ENCODE measurements around the gene KISS1. TPM values are rescaled to one million over a fixed set of nuclear protein-coding genes. Genes with fewer than 3 reads are reported as not detected.

KISS1 gene
- total and polyA plus RNA-seq, 4 donors: 0.25 to 3.4 TPM; not detected in 2

GRCh38 chr1:204197068-204197467 is 777 bp upstream of the KISS1 start:
- DNase-seq: no peak
- no peak overlapping the region for H3K9ac ChIP-seq (ENCODE audit: insufficient read depth in 1 of 2, low read length in 2 of 2)
- 85% methylated on average over 5 of the region's 5 CpGs for WGBS, 2 donors
- no peak overlapping the region for H3K27ac ChIP-seq (ENCODE audit: low read depth in 1 of 2, low read length in 1 of 2)
- no peak for ATAC-seq (ENCODE audit: insufficient read depth, low FRiP score)
- H3K27me3 ChIP-seq (ENCODE audit: control insufficient read depth in 3 of 3, insufficient read depth in 3 of 3, low read length in 2 of 3): peaks cover 0 to 8% (median 0%) of the 10 kb centered on the region in 3 donors
- H3K4me3 ChIP-seq: no peak overlapping the region
- peaks cover 0 to 14% (median 0%) of the 10 kb centered on the region in 5 donors for H3K4me1 ChIP-seq (ENCODE audit: control insufficient read depth in 5 of 5, insufficient read depth in 5 of 5, low read length in 5 of 5)
- H3K9me3 ChIP-seq (ENCODE audit: control insufficient read depth in 4 of 4, insufficient read depth in 3 of 4, low read length in 3 of 4): peaks cover 0 to 6% (median 0%) of the 10 kb centered on the region in 4 donors
- no peaks in the 10 kb centered on the region for H3K36me3 ChIP-seq (ENCODE audit: control insufficient read depth in 4 of 4, insufficient read depth in 4 of 4, low read length in 4 of 4)
- TF ChIP-seq CTCF (IDR thresholded peaks at IDR 0.05; ENCODE audit: control extremely low read depth, extremely low read depth): no peak

- H3K9me3 ChIP-seq (ENCODE audit: control insufficient read depth in 4 of 4, insufficient read depth in 3 of 4, low read length in 3 of 4): peaks cover 0 to 6% (median 0%) of the 10 kb centered on the region in 4 donors
- H3K4me3 ChIP-seq: no peak overlapping the region
- H3K4me1 ChIP-seq (ENCODE audit: control insufficient read depth in 5 of 5, insufficient read depth in 5 of 5, low read length in 5 of 5): peaks cover 0 to 20% (median 4%) of the 10 kb centered on the region in 5 donors
- TF ChIP-seq CTCF (IDR thresholded peaks at IDR 0.05; ENCODE audit: control extremely low read depth, extremely low read depth): no peak
- H3K36me3 ChIP-seq (ENCODE audit: control insufficient read depth in 4 of 4, insufficient read depth in 4 of 4, low read length in 4 of 4): no peaks in the 10 kb centered on the region
- DNase-seq (no peak), ATAC-seq (ENCODE audit: insufficient read depth, low FRiP score) (no peak)
- H3K9ac ChIP-seq (ENCODE audit: insufficient read depth in 1 of 2, low read length in 2 of 2): no peak overlapping the region
- H3K27me3 ChIP-seq (ENCODE audit: control insufficient read depth in 3 of 3, insufficient read depth in 3 of 3, low read length in 2 of 3): peaks cover 0 to 8% (median under 1%) of the 10 kb centered on the region in 3 donors
- no peak overlapping the region for H3K27ac ChIP-seq (ENCODE audit: low read depth in 1 of 2, low read length in 1 of 2)
- WGBS, 2 donors: 22 to 61% methylated on average over 6 to 7 of the region's 7 CpGs
These were observed 1.5 kb downstream of the KISS1 start for GRCh38 chr1:204194771-204195170.

GRCh38 chr1:204194080-204194479 is 2.2 kb downstream of the KISS1 start:
- no peak for TF ChIP-seq CTCF (IDR thresholded peaks at IDR 0.05; ENCODE audit: control extremely low read depth, extremely low read depth)
- ATAC-seq (ENCODE audit: insufficient read depth, low FRiP score): no peak
- Histone ChIP-seq H3K4me3 (no peak overlapping the region), H3K27me3 (ENCODE audit: control insufficient read depth in 3 of 3, insufficient read depth in 3 of 3, low read length in 2 of 3) (peaks cover 0 to 9% (median 7%) of the 10 kb centered on the region in 3 donors), H3K36me3 (ENCODE audit: control insufficient read depth in 4 of 4, insufficient read depth in 4 of 4, low read length in 4 of 4) (no peaks in the 10 kb centered on the region), H3K9ac (ENCODE audit: insufficient read depth in 1 of 2, low read length in 2 of 2) (no peak overlapping the region), H3K9me3 (ENCODE audit: control insufficient read depth in 4 of 4, insufficient read depth in 3 of 4, low read length in 3 of 4) (peaks cover 0 to 6% (median 0%) of the 10 kb centered on the region in 4 donors), H3K4me1 (ENCODE audit: control insufficient read depth in 5 of 5, insufficient read depth in 5 of 5, low read length in 5 of 5) (peaks cover 0 to 20% (median 5%) of the 10 kb centered on the region in 5 donors), H3K27ac (ENCODE audit: low read depth in 1 of 2, low read length in 1 of 2) (no peak overlapping the region)
- peak in 1 of 3 donors; percentile 50 for DNase-seq
- WGBS, 2 donors: 76 to 93% methylated on average over 2 of the region's 2 CpGs

Data from lung (tissue), 12 donors.